HFFc6 (cell line): ENCODE data around the gene FOXN1. TPM values are rescaled to one million over a fixed set of nuclear protein-coding genes. Genes with fewer than 3 reads are reported as not detected.

Source experiments
- DNase-seq: peaks from one replicate; pipeline ENCODE4 v3.0.0-alpha.2; 2018
- H3K27ac Mint-ChIP-seq: 2 replicates; pipeline ENCODE4 v1.8.0; 2020; ENCODE audit warnings: mild to moderate bottlenecking, mixed read lengths
- H3K27me3 Mint-ChIP-seq: 2 replicates; pipeline ENCODE4 v1.8.0; 2021; ENCODE audit warnings: mild to moderate bottlenecking, moderate library complexity, mixed read lengths; ENCODE audit not compliant: insufficient read depth
- H3K36me3 Mint-ChIP-seq: 2 replicates; pipeline ENCODE4 v1.8.0; 2021; ENCODE audit warnings: low read depth, mixed read lengths
- H3K4me1 Mint-ChIP-seq: 2 replicates; pipeline ENCODE4 v1.8.0; 2020; ENCODE audit warnings: low read depth, mixed read lengths
- H3K4me3 Mint-ChIP-seq: 2 replicates; pipeline ENCODE4 v1.8.0; 2020; ENCODE audit warnings: mild to moderate bottlenecking, moderate library complexity, mixed read lengths
- H3K9me3 Mint-ChIP-seq: 2 replicates; pipeline ENCODE4 v1.8.0; 2020; ENCODE audit warnings: mild to moderate bottlenecking, mixed read lengths
- total RNA-seq, 6 experiments: library from RNA; stranded (reverse); fragmentation: NEBNext Ultra II Directional; extraction: Animal tissue kit (Norgen Biotek cat#: 25700); gene quantifications; 2 replicates in 1 of 6; 3 replicates in 5 of 6; pipeline ENCODE4 v1.2.3, GENCODE V29; 2021
- TF ChIP-seq, protein P1 (sequence below): fragments of 200-600 bp; sonication (generic); IDR thresholded peaks from 2 replicates; pipeline ENCODE4 v1.5.0; 2021; ENCODE audit warnings: antibody characterized with exemption, mild to moderate bottlenecking

The FOXN1 gene
- total RNA-seq, 6 experiments from 2014 or later = not detected

- peak; percentile 33 for DNase-seq
- H3K4me3 Mint-ChIP-seq = peak within 1 kb of the TSS; percentile 91
Measured at GRCh38 chr17:28552176-28552999, 46.2 kb downstream of the FOXN1 start, which contains the start of gene UNC119. Gene UNC119 (minus strand): TSS chr17:28552624. CDS start chr17:28552557, 67 bp downstream.

DNA sequence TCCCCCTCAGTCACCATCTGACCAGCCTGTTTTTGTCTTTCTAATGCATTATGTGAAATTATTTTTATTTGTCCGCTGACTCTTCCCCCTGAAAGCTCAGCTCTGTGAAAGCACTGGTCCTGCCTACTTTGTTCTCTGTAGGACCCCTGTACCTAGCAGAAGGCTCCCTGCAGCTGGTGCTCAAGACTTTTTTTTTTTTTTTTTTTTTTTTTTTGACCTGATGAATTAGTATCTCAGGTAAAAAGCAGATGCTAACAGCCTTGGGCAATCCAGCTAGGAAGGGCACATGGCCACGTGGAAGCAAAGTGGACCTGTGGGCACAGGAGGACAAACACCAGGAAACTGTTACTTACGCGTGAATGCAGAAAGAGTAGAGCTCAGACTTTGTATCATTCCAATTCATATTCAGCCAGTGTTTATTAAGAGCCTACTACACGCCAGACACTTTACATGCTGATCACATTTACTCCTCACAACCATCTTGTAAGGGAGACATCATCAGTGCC lies 46.9 kb downstream of the FOXN1 start:
- peak overlapping the region; percentile 67 for H3K27ac Mint-ChIP-seq
- TF ChIP-seq, protein P1, sequence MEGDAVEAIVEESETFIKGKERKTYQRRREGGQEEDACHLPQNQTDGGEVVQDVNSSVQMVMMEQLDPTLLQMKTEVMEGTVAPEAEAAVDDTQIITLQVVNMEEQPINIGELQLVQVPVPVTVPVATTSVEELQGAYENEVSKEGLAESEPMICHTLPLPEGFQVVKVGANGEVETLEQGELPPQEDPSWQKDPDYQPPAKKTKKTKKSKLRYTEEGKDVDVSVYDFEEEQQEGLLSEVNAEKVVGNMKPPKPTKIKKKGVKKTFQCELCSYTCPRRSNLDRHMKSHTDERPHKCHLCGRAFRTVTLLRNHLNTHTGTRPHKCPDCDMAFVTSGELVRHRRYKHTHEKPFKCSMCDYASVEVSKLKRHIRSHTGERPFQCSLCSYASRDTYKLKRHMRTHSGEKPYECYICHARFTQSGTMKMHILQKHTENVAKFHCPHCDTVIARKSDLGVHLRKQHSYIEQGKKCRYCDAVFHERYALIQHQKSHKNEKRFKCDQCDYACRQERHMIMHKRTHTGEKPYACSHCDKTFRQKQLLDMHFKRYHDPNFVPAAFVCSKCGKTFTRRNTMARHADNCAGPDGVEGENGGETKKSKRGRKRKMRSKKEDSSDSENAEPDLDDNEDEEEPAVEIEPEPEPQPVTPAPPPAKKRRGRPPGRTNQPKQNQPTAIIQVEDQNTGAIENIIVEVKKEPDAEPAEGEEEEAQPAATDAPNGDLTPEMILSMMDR = no peak
- peaks cover 27% of the 10 kb centered on the region for H3K4me1 Mint-ChIP-seq
- no peaks in the 10 kb centered on the region; the same call in 1 of the 2 replicates for H3K27me3 Mint-ChIP-seq
- H3K4me3 Mint-ChIP-seq = peak overlapping the region; percentile 91
- H3K36me3 Mint-ChIP-seq = peaks cover 17% of the 10 kb centered on the region
- H3K9me3 Mint-ChIP-seq = no peaks in the 10 kb centered on the region
- no peak for DNase-seq

More at GRCh38 chr17:28552176-28552999, 46.2 kb downstream of the FOXN1 start, which contains the start of gene UNC119:
- TF ChIP-seq, protein P1 = no peak
- Mint-ChIP-seq H3K36me3 (peaks cover 17% of the 10 kb centered on the region), H3K9me3 (no peaks in the 10 kb centered on the region), H3K4me1 (peaks cover 29% of the 10 kb centered on the region), H3K27ac (peak within 1 kb of the TSS; percentile 67), H3K27me3 (no peaks in the 10 kb centered on the region; the same call in 1 of the 2 replicates)

- H3K27ac Mint-ChIP-seq = no peak overlapping the region
- H3K36me3 Mint-ChIP-seq = peaks cover 23% of the 10 kb centered on the region
- TF ChIP-seq, protein P1 = peak; percentile 55; the same call in 1 of the 2 replicates
- no peaks in the 10 kb centered on the region for H3K9me3 Mint-ChIP-seq
- H3K4me3 Mint-ChIP-seq = no peak overlapping the region
- H3K27me3 Mint-ChIP-seq = no peaks in the 10 kb centered on the region; the same call in none of the 2 replicates
- DNase-seq = no peak
- peaks cover 23% of the 10 kb centered on the region for H3K4me1 Mint-ChIP-seq
Measured at GRCh38 chr17:28554565-28554964, 48.4 kb downstream of the FOXN1 start.

- peaks cover 21% of the 10 kb centered on the region for H3K4me1 Mint-ChIP-seq
- TF ChIP-seq, protein P1 = no peak
- H3K36me3 Mint-ChIP-seq = peaks cover 26% of the 10 kb centered on the region
- H3K9me3 Mint-ChIP-seq = no peaks in the 10 kb centered on the region
- DNase-seq = no peak
- H3K4me3 Mint-ChIP-seq = no peak overlapping the region
- no peak overlapping the region for H3K27ac Mint-ChIP-seq
- H3K27me3 Mint-ChIP-seq = no peaks in the 10 kb centered on the region; the same call in none of the 2 replicates
Measured at GRCh38 chr17:28555022-28555421, 48.9 kb downstream of the FOXN1 start.

GRCh38 chr17:28563475-28563874 lies 57.3 kb downstream of the FOXN1 start:
- Mint-ChIP-seq H3K4me1 (peaks cover 18% of the 10 kb centered on the region), H3K36me3 (peaks cover 26% of the 10 kb centered on the region), H3K27me3 (no peaks in the 10 kb centered on the region; the same call in 1 of the 2 replicates), H3K9me3 (no peaks in the 10 kb centered on the region), H3K27ac (no peak overlapping the region; the same call in 1 of the 2 replicates), H3K4me3 (no peak overlapping the region)
- TF ChIP-seq, protein P1 = no peak
- DNase-seq = peak; percentile 31
